Coronary artery (tissue), 2 donors: ENCODE measurements around the gene IL3RA.

ENCODE experiments used
- DNase-seq: peaks from one replicate; pipeline ENCODE4 v3.0.0-alpha.2; 2017; ENCODE audit warnings: low spot score
- H3K27ac ChIP-seq, 2 donors: fragments of 200-600 bp; sonication (generic); one replicate each; pipeline ENCODE4 v1.5.1; 2016 to 2019
- H3K4me3 ChIP-seq: fragments of 200-600 bp; sonication (generic); 2 replicates; pipeline ENCODE4 v1.5.1; 2016; ENCODE audit warnings: mild to moderate bottlenecking, moderate library complexity
- CTCF ChIP-seq: fragments of 200-600 bp; sonication (generic); IDR thresholded peaks from one replicate; pipeline ENCODE4 v1.5.1; 2019; ENCODE audit warnings: antibody characterized with exemption

IL3RA gene

GRCh38 chrX:1355131-1356046 lies 18.8 kb downstream of the IL3RA start:
- no peak for DNase-seq
- no peak for TF ChIP-seq CTCF
- peak overlapping the region in 1 of 2 donors; percentile 3 for H3K27ac ChIP-seq
- no peak overlapping the region for H3K4me3 ChIP-seq

- Histone ChIP-seq H3K27ac (no peak overlapping the region), H3K4me3 (no peak overlapping the region)
- no peak for TF ChIP-seq CTCF
- DNase-seq = no peak
Observed at GRCh38 chrX:1357993-1358392, 21.4 kb downstream of the IL3RA start.

GRCh38 chrX:1358793-1359476 lies 22.4 kb downstream of the IL3RA start:
- TF ChIP-seq CTCF = no peak
- no peak overlapping the region for H3K4me3 ChIP-seq
- H3K27ac ChIP-seq = no peak overlapping the region
- no peak for DNase-seq

- no peak overlapping the region for H3K27ac ChIP-seq
- no peak for DNase-seq
- no peak for TF ChIP-seq CTCF
Observed at GRCh38 chrX:1359477-1359873, 22.9 kb downstream of the IL3RA start.

GRCh38 chrX:1360171-1360570 lies 23.6 kb downstream of the IL3RA start:
- DNase-seq = no peak

More at GRCh38 chrX:1359477-1359873, 22.9 kb downstream of the IL3RA start:
- no peak overlapping the region for H3K4me3 ChIP-seq

GRCh38 chrX:1361275-1361674 lies 24.7 kb downstream of the IL3RA start:
- no peak overlapping the region for H3K4me3 ChIP-seq
- no peak for TF ChIP-seq CTCF
- no peak overlapping the region for H3K27ac ChIP-seq
- DNase-seq = no peak

More at GRCh38 chrX:1360171-1360570, 23.6 kb downstream of the IL3RA start:
- H3K4me3 ChIP-seq = no peak overlapping the region
- no peak for TF ChIP-seq CTCF
- H3K27ac ChIP-seq = no peak overlapping the region
